Coronary artery (tissue), 2 donors: ENCODE measurements around the gene RALGDS.

ENCODE experiments used
- DNase-seq: peaks from one replicate; pipeline ENCODE4 v3.0.0-alpha.2; 2017; ENCODE audit warnings: low spot score
- H3K27ac ChIP-seq, 2 donors: fragments of 200-600 bp; sonication (generic); one replicate each; pipeline ENCODE4 v1.5.1; 2016 to 2019
- H3K4me3 ChIP-seq: fragments of 200-600 bp; sonication (generic); 2 replicates; pipeline ENCODE4 v1.5.1; 2016; ENCODE audit warnings: mild to moderate bottlenecking, moderate library complexity
- CTCF ChIP-seq: fragments of 200-600 bp; sonication (generic); IDR thresholded peaks from one replicate; pipeline ENCODE4 v1.5.1; 2019; ENCODE audit warnings: antibody characterized with exemption

The RALGDS gene

GRCh38 chr9:133121915-133122550, 993 bp upstream of the RALGDS start:
- no peak for TF ChIP-seq CTCF
- peak overlapping the region; percentile 63 to 96 for H3K27ac ChIP-seq
- no peak for DNase-seq
- H3K4me3 ChIP-seq, result no peak overlapping the region

- DNase-seq, result no peak
- no peak for TF ChIP-seq CTCF
- peak overlapping the region; percentile 96 for H3K4me3 ChIP-seq
- peak overlapping the region; percentile 34 to 96 for H3K27ac ChIP-seq
Measured at GRCh38 chr9:133120501-133121197, 391 bp downstream of the RALGDS start.

- Histone ChIP-seq H3K27ac (peak overlapping the region; percentile 34 to 96), H3K4me3 (peak overlapping the region; percentile 96)
- no peak for DNase-seq
- no peak for TF ChIP-seq CTCF
Measured at GRCh38 chr9:133119846-133120500, 1.1 kb downstream of the RALGDS start.

GRCh38 chr9:133119103-133119845, 1.8 kb downstream of the RALGDS start:
- H3K4me3 ChIP-seq, result peak overlapping the region; percentile 96
- peak overlapping the region in 1 of 2 donors; percentile 96 for H3K27ac ChIP-seq
- TF ChIP-seq CTCF, result no peak
- DNase-seq, result no peak

GRCh38 chr9:133118568-133118967, 2.5 kb downstream of the RALGDS start:
- TF ChIP-seq CTCF, result no peak
- Histone ChIP-seq H3K4me3 (peak overlapping the region; percentile 96), H3K27ac (peak overlapping the region in 1 of 2 donors; percentile 96)
- no peak for DNase-seq

GRCh38 chr9:133118179-133118520, 2.9 kb downstream of the RALGDS start:
- DNase-seq, result no peak
- Histone ChIP-seq H3K4me3 (no peak overlapping the region), H3K27ac (peak overlapping the region in 1 of 2 donors; percentile 96)
- no peak for TF ChIP-seq CTCF
